ENCODE data around the gene STX19.
A peak's percentile ranks its signal among the peaks of the same experiment; 100 is the strongest.

The STX19 gene

DNA sequence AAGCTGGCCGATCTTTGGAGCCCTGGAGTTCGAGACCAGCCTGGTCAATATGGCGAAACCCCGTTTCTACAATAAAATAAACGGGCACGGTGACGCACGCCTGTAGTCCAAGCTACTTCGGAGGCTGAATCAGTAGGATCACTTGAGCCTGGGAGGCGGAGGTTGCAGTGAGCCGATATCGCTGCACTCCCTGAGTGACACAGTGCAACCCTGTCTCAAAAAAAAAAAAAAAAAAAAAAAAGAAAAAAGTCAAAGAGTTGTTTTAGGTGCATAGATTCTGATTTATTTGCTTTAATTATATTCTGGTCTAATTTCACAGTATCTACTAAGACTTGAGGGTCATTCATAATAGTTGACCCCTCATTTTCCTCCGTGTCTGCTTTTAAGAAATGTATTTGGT is 46.7 kb downstream of the STX19 start:
- H3K27ac ChIP-seq (ENCODE audit: extremely low read depth, low read depth, low read length): no peak overlapping the region
- H3K9me3 ChIP-seq (ENCODE audit: control insufficient read depth, insufficient read depth, low read depth, low read length): no peaks in the 10 kb centered on the region
- H3K36me3 ChIP-seq (ENCODE audit: control insufficient read depth in 2 of 2, insufficient read depth in 1 of 2, low read length in 2 of 2): no peaks in the 10 kb centered on the region
- H3K4me3 ChIP-seq (ENCODE audit: low read depth, low read length): peak overlapping the region; percentile 24
- ChIA-PET CTCF (interaction anchor here (0.6 kb wide), 1 partner anchor 910 kb away, joined by 4 read pairs; no protein-coding TSS in a partner anchor), POLR2A (interaction anchor here (0.9 to 2.5 kb wide), 2 partner anchors 10 to 81 kb away, joined by 3 to 9 read pairs; partner anchors contain the start of genes DHFR2 and NSUN3)
- TF ChIP-seq, protein P1, sequence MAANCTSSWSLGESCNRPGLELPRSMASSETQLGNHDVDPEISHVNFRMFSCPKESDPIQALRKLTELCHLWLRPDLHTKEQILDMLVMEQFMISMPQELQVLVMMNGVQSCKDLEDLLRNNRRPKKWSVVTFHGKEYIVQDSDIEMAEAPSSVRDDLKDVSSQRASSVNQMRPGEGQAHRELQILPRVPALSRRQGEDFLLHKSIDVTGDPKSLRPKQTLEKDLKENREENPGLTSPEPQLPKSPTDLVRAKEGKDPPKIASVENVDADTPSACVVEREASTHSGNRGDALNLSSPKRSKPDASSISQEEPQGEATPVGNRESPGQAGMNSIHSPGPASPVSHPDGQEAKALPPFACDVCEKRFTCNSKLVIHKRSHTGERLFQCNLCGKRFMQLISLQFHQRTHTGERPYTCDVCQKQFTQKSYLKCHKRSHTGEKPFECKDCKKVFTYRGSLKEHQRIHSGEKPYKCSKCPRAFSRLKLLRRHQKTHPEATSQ (tag by site-specific recombination; IDR thresholded peaks at IDR 0.05): no peak
- no peak for TF ChIP-seq ZNF843 (tag by site-specific recombination; IDR thresholded peaks at IDR 0.05)
- TF ChIP-seq ZNF600 (tag by site-specific recombination; IDR thresholded peaks at IDR 0.05): 0 out of 2 replicates have a peak, but pooled peaks have one; percentile 25
- peak; percentile 55; the same call in 1 of the 2 replicates for TF ChIP-seq ZBTB17 (tag by site-specific recombination; IDR thresholded peaks at IDR 0.05)
- no peak for TF ChIP-seq REPIN1 (tag by site-specific recombination; IDR thresholded peaks at IDR 0.05; ENCODE audit: low read depth)
- TF ChIP-seq, protein P2, sequence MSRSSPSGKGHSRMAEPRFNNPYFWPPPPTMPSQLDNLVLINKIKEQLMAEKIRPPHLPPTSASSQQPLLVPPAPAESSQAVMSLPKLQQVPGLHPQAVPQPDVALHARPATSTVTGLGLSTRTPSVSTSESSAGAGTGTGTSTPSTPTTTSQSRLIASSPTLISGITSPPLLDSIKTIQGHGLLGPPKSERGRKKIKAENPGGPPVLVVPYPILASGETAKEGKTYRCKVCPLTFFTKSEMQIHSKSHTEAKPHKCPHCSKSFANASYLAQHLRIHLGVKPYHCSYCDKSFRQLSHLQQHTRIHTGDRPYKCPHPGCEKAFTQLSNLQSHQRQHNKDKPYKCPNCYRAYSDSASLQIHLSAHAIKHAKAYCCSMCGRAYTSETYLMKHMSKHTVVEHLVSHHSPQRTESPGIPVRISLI (tag by site-specific recombination; IDR thresholded peaks at IDR 0.05): peak; percentile 86
- TF ChIP-seq ZNF157 (tag by site-specific recombination; IDR thresholded peaks at IDR 0.05): no peak
- no peak for TF ChIP-seq ZNF792 (tag by site-specific recombination; IDR thresholded peaks at IDR 0.05)
- TF ChIP-seq ZNF76 (tag by site-specific recombination; IDR thresholded peaks at IDR 0.05; ENCODE audit: borderline replicate concordance, low read depth): no peak
- TF ChIP-seq ZFP69B (tag by site-specific recombination; IDR thresholded peaks at IDR 0.05): 0 out of 2 replicates have a peak, but pooled peaks have one; percentile 13
- no peak for TF ChIP-seq ZEB2 (tag by site-specific recombination; IDR thresholded peaks at IDR 0.05)
- TF ChIP-seq ZNF114 (tag by site-specific recombination; IDR thresholded peaks at IDR 0.05): no peak
- no peak for TF ChIP-seq MEIS1 (CRISPR knock-in tag; IDR thresholded peaks at IDR 0.05; ENCODE audit: borderline replicate concordance)
- peak; percentile 84 for TF ChIP-seq OSR2 (tag by site-specific recombination; IDR thresholded peaks at IDR 0.05)
- TF ChIP-seq ZNF629 (tag by site-specific recombination; IDR thresholded peaks at IDR 0.05): 0 out of 2 replicates have a peak, but pooled peaks have one; percentile 4
- TF ChIP-seq ZNF423 (tag by site-specific recombination; IDR thresholded peaks at IDR 0.05): no peak
- TF ChIP-seq ZNF335 (tag by site-specific recombination; conservative IDR thresholded peaks at IDR 0.05): peak; percentile 21
- peak; percentile 31; the same call in 1 of the 2 replicates for TF ChIP-seq ZXDB (tag by site-specific recombination; IDR thresholded peaks at IDR 0.05)
- no peak for TF ChIP-seq ZNF214 (tag by site-specific recombination; IDR thresholded peaks at IDR 0.05; ENCODE audit: borderline replicate concordance)
- TF ChIP-seq, protein P3, sequence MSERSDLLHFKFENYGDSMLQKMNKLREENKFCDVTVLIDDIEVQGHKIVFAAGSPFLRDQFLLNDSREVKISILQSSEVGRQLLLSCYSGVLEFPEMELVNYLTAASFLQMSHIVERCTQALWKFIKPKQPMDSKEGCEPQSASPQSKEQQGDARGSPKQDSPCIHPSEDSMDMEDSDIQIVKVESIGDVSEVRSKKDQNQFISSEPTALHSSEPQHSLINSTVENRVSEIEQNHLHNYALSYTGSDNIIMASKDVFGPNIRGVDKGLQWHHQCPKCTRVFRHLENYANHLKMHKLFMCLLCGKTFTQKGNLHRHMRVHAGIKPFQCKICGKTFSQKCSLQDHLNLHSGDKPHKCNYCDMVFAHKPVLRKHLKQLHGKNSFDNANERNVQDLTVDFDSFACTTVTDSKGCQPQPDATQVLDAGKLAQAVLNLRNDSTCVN (tag by site-specific recombination; optimal IDR thresholded peaks at IDR 0.05): peak; percentile 14
- peaks cover 4% of the 10 kb centered on the region; the same call in 1 of the 2 replicates for H3K4me1 ChIP-seq (ENCODE audit: control insufficient read depth, insufficient read depth, low read length)

DNA sequence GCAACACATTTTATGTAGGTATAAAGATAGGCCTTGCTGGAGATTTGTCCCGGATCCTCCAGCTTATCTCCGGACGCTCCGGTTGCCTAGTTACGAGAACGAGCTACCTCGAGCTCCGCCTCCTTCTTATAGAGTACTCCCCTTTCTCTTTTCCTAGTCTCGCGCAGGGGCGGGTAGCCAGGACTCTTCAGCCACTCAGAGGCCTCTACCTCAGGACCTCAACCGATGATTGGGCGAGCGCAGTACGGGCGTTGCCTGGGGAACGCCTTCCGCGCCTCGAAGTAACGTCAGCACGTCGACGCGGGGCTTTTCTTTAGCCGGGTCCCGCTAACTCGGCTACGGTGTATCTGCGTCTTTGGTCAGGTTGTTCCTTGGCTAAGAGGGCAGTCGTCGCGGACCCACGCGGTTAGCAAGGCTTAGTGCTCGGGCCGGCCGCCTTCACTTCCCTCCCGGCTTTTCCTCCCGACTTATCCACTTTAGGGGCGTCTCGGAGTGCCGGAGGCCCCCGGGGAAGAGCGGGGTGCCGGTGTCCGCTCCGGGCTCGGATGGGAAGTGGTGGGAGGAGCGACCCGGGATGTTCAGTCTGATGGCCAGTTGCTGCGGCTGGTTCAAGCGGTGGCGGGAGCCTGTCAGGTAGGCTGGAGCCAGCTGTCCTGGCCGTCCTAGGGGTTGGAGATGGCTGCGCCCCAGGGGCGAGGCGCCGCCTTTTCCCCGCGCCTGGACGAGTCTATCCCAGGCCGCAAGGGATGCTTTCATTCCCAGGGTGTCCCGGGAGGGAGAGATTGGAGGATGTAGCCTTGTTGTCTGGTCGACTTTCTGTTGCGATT is 48.3 kb downstream of the STX19 start, which contains the start of gene ARL13B:
ARL13B (plus strand) TSS at position 306 of the 827 bp plus-strand sequence; CDS start at position 575, 269 bp downstream.
- ChIA-PET POLR2A (interaction anchor here (0.7 to 2.5 kb wide), 3 partner anchors 9 to 82 kb away, joined by 5 to 9 read pairs (median 9); partner anchors contain the start of genes DHFR2 and NSUN3), CTCF (interaction anchor here (1.0 kb wide), 1 partner anchor 138 kb away, joined by 3 read pairs; no protein-coding TSS in a partner anchor)
- Histone ChIP-seq H3K9me3 (ENCODE audit: control insufficient read depth, insufficient read depth, low read depth, low read length) (no peaks in the 10 kb centered on the region), H3K4me1 (ENCODE audit: control insufficient read depth, insufficient read depth, low read length) (peaks cover 4% of the 10 kb centered on the region; the same call in 1 of the 2 replicates), H3K4me3 (ENCODE audit: low read depth, low read length) (peak within 1 kb of the TSS; percentile 92), H3K36me3 (ENCODE audit: control insufficient read depth in 2 of 2, insufficient read depth in 1 of 2, low read length in 2 of 2) (no peaks in the 10 kb centered on the region), H3K27ac (ENCODE audit: extremely low read depth, low read depth, low read length) (peak within 1 kb of the TSS; percentile 51)
- no peak for TF ChIP-seq YY1 (tag by site-specific recombination; IDR thresholded peaks at IDR 0.05)
- TF ChIP-seq GLIS2 (tag by site-specific recombination; IDR thresholded peaks at IDR 0.05): peak; percentile 30; the same call in 1 of the 2 replicates
- no peak for TF ChIP-seq ZSCAN16 (tag by site-specific recombination; IDR thresholded peaks at IDR 0.05)
- TF ChIP-seq ZNF501 (tag by site-specific recombination; IDR thresholded peaks at IDR 0.05): peak; percentile 76; the same call in 1 of the 2 replicates
- peak; percentile 64; the same call in 1 of the 2 replicates for TF ChIP-seq IKZF3 (tag by site-specific recombination; IDR thresholded peaks at IDR 0.05)
- no peak for TF ChIP-seq ZNF239 (tag by site-specific recombination; IDR thresholded peaks at IDR 0.05)
- peak; percentile 52 for TF ChIP-seq FEZF1 (tag by site-specific recombination; IDR thresholded peaks at IDR 0.05)
- TF ChIP-seq ZBTB17 (tag by site-specific recombination; IDR thresholded peaks at IDR 0.05): 0 out of 2 replicates have a peak, but pooled peaks have one; percentile 46
- peak; percentile 76 for TF ChIP-seq ZNF335 (tag by site-specific recombination; conservative IDR thresholded peaks at IDR 0.05)
- TF ChIP-seq, protein P4, sequence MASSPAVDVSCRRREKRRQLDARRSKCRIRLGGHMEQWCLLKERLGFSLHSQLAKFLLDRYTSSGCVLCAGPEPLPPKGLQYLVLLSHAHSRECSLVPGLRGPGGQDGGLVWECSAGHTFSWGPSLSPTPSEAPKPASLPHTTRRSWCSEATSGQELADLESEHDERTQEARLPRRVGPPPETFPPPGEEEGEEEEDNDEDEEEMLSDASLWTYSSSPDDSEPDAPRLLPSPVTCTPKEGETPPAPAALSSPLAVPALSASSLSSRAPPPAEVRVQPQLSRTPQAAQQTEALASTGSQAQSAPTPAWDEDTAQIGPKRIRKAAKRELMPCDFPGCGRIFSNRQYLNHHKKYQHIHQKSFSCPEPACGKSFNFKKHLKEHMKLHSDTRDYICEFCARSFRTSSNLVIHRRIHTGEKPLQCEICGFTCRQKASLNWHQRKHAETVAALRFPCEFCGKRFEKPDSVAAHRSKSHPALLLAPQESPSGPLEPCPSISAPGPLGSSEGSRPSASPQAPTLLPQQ (tag by site-specific recombination; IDR thresholded peaks at IDR 0.05): 0 out of 2 replicates have a peak, but pooled peaks have one; percentile 20
- no peak for TF ChIP-seq ZNF664 (tag by site-specific recombination; IDR thresholded peaks at IDR 0.05)
- TF ChIP-seq ZBTB20 (tag by site-specific recombination; IDR thresholded peaks at IDR 0.05): peak; percentile 67; the same call in 1 of the 2 replicates
- peak; percentile 63 for TF ChIP-seq ZNF76 (tag by site-specific recombination; IDR thresholded peaks at IDR 0.05; ENCODE audit: borderline replicate concordance, low read depth)
